ENCODE measurements around the gene TYMS. TPM values are rescaled to one million over a fixed set of nuclear protein-coding genes. Genes with fewer than 3 reads are reported as not detected.
A peak's percentile ranks its signal among the peaks of the same experiment; 100 is the strongest.

TYMS gene
- total and polyA plus RNA-seq, 9 of the 15 experiments (the other 6 are each of a cell fraction or from before 2014, with no cell fraction given): 69.1 to 409 (median 175) TPM

GRCh38 chr18:617970-618504 is 39.4 kb upstream of the TYMS start (continued):
- TF ChIP-seq ZBTB33 (CRISPR knock-in tag; IDR thresholded peaks at IDR 0.05) (no peak), BCLAF1 (IDR thresholded peaks at IDR 0.05; ENCODE audit: borderline replicate concordance in 1 of 2, control insufficient read depth in 1 of 2, low read depth in 2 of 2, low read length in 1 of 2) (no peak), BRCA1 (IDR thresholded peaks at IDR 0.05) (no peak), BRCA1 (CRISPR knock-in tag; IDR thresholded peaks at IDR 0.05) (no peak), POLR2A (conservative IDR thresholded peaks at IDR 0.05) (no peak), TAL1 (IDR thresholded peaks at IDR 0.05) (peak; percentile 99), STAT5A (IDR thresholded peaks at IDR 0.05; ENCODE audit: borderline replicate concordance, low read length) (peak; percentile 98), CUX1 (CRISPR knock-in tag; IDR thresholded peaks at IDR 0.05) (0 out of 2 replicates have a peak, but pooled peaks have one; percentile 75), E4F1 (CRISPR knock-in tag; IDR thresholded peaks at IDR 0.05; ENCODE audit: borderline replicate concordance) (no peak), E2F4 (CRISPR knock-in tag; IDR thresholded peaks at IDR 0.05; ENCODE audit: low read depth) (no peak), ZNF146 (CRISPR knock-in tag; IDR thresholded peaks at IDR 0.05; ENCODE audit: unreplicated experiment) (no peak), EP300 (IDR thresholded peaks at IDR 0.05; ENCODE audit: low read length) (peak; percentile 97), HMG20B (CRISPR knock-in tag; IDR thresholded peaks at IDR 0.05) (no peak), FOXA3 (CRISPR knock-in tag; conservative IDR thresholded peaks at IDR 0.05 in 1 of 2, IDR thresholded peaks at IDR 0.05 in 1 of 2) (0 out of 4 replicates have a peak, but pooled peaks of 1 of the 2 experiments have one; percentile 14)
